ENCODE results near the gene SH3TC2.

The SH3TC2 gene

GRCh38 chr5:148996270-148996669 lies 66.6 kb downstream of the SH3TC2 start:
- DNase-seq: no peak

- no peak for DNase-seq
Measured at GRCh38 chr5:148995791-148996190, 67.1 kb downstream of the SH3TC2 start.

GRCh38 chr5:148993283-148993936 lies 69.5 kb downstream of the SH3TC2 start:
- DNase-seq: no peak

DNA sequence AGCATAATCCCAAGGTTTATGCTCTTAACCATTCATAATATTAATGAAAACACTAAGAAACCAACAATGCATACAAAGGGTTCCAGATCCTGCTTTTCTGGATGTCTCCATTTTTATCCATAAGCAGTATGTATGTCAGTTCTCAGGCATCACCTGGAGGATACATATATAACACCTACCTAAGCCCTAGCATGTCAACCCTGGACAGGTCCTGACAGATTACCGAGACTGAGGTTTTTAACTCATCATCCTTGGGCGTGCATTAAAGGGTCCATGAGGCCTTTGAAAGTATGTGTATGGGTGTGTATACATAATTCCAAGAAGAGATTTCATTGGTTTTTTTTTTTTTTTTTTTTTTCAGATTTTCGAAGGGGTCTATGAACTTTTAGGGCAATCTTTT lies 70.6 kb downstream of the SH3TC2 start:
- DNase-seq: no peak

DNA sequence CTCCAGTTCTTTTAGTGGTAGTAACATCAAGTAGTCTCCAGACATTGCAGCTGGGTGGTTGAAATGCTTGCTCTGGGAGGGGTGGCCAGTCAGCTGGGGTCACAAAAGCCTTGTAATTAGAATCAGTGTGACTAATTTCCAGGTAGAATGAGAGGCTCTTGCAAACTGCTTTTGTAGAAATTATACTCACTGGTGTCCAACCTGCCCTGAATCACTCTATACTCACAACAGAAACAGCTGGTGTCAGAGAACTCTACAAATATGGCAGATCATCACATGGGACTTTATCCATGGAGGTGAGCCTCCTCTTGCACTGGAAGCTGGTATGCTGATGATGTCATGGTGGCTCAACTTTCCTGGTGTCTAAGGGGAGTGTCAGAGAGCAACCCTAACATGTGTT lies 71.3 kb downstream of the SH3TC2 start:
- no peak for DNase-seq

- DNase-seq: no peak
Measured at GRCh38 chr5:148990817-148991216, 72.0 kb downstream of the SH3TC2 start.

DNA sequence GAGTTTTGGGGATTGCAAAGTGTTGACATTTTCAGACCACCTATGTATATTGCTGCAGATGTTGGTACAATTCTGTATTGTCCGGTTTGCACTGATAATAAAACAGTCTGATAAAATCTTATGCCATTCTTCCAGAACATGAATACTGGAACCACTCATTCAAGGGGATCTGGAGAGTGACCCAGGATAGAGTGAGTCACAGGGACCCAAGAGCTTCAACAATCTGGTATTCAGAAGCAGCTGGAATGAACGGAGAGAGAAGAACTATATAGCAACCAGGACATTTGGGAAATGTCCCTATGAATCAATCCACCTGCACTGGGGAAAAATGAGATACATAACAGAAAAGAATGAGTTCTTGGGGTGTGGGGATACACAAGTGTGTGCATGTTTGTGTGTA lies 73.3 kb downstream of the SH3TC2 start:
- DNase-seq: no peak

GRCh38 chr5:148988328-148988727 lies 74.5 kb downstream of the SH3TC2 start:
- DNase-seq: no peak

GRCh38 chr5:148986636-148987035 lies 76.2 kb downstream of the SH3TC2 start:
- no peak for DNase-seq

GRCh38 chr5:148984345-148984744 lies 78.5 kb downstream of the SH3TC2 start:
- DNase-seq: no peak

DNA sequence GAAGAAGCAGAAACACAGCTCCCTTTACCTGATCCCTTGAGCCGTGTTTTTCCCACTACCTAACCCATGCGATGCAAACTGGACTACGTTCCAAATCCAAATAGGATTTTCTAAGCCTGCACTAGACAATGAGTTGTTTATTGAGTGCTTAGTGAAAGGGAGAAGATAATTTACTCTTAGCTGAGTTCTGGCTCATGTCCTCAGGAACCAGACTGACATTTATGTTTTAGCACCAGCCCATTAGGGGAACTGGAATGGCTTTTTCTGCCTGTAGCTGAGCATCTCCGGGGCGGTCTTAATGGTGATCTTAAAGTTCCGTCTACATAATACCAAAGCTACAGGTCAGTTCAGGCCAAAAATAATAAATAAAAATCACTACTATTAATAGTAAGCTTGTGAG lies 81.5 kb downstream of the SH3TC2 start:
- no peak for DNase-seq

GRCh38 chr5:148980731-148981130 lies 82.1 kb downstream of the SH3TC2 start:
- no peak for DNase-seq

DNA sequence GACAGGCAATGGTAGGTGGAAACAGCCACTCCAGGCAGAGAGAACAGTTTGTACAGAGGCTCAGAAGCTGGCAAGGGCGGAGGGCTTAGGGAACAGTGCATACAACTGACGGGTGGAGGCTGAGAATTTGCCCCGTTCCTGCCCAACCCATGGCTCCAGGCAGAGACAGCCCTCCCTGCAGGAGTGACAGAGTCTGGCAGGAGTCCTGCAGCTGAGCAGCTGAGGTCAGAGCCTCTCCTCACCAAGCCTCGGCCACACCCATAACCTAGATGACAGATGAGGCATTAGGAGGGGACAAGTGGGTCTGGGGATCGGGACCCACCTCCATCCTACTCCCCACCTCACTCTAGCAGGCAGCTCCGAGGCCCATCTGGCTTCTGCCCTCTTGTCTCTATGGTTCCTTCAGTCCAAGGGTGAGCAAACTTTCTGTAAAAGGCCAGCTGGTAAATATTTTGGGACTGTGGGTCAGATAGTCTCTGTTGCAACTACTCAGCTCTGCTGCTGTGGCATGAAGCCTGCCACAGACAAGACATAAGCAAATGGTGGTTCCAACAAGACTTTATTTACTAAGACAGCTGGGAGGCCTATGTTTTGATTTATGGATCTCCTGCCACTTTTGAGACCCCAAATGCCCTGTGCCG lies 83.7 kb downstream of the SH3TC2 start:
- no peak for DNase-seq

DNA sequence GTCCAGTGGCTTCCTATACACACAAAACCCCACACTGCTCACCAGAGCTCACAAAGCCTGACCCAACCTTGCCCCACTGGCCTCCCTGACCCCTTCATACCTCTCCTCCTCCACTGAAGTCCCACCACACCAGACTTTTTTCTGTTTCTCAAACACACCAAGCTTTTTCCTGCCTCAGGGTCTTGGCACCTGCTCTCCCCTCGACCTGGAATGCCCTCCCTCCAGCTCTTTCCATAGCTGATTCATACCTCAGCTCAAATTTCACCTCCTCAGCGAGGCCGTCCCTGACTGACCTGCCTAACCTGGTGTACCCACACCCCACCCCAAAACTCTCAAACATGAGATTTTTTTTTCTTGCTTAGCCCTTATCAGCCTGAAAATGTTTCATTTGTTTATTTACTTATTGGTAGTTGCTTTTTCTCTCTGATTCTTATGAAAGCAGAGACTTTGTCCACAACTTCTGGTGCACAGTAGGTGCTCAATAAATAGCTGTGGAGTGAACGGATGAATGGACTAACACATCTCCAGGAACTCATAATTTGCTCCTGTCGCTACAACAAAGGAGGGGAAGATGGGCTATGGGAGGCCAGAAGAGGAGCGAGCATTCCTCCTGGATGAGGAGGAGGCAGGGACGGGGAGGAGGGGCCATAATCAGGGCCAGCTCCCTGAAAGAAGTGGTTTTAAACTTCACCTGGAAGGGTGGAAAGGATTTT lies 84.3 kb downstream of the SH3TC2 start:
- no peak for DNase-seq

DNA sequence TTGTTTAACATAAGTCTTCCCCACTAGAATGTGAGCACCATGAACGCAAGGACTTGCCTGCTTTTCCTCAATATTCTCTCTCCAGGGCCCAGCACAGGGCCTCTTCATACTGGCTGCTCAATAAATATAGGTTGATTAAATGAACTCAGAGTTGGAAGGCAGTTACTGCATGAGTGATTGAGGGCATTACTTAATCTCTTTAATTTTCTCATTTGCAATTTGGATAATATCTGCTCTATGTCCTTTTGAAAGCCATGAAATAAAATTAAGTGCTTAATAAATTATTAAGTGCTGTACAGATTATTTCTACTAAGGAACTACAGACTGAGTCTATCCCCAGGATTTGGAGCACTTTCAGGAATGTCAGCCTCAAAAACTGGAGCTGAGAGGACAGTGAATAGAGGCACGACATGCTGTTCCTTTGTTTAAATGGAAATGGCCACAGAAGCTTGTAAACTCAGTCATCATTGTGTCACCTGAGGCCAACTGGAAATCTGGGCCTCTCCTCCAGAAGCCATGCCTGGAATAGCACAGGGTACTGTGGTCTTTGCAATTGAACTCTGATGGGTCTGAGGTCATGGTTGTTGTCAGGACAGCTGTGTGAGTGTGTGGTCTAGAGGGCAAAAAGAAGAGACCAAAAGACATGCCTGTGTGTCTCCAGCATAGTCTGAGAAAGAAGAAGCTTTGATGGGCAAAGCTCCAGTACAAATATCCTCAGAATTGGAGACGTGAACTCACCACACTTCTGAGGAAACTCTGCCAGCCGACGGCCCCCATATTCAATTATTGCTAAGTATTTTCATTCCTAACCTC lies 86.1 kb downstream of the SH3TC2 start:
- DNase-seq: no peak

- DNase-seq: no peak
Measured at GRCh38 chr5:148974642-148975327, 88.1 kb downstream of the SH3TC2 start.

GRCh38 chr5:148973455-148973854 lies 89.4 kb downstream of the SH3TC2 start:
- no peak for DNase-seq

GRCh38 chr5:148972974-148973374 lies 89.9 kb downstream of the SH3TC2 start:
- no peak for DNase-seq

DNA sequence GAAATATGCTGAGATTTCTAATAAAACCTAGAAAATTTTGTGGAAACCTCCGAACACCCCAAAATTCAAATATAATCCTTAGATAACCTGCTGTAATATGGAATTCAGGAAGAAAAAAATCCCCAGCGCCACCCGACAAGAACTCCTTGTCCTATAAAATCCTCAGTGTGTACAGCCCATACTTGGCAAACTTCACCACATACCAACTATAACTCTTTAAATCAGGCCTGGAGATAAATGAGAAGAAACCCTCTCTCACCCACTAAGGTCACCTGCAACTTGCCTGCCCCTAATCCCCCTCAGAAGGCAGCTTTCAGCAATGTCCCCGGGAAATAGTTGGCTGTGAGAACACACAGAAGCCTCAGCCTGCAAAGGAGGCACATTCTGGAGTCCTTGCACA lies 90.5 kb downstream of the SH3TC2 start:
- DNase-seq: no peak

- no peak for DNase-seq
Measured at GRCh38 chr5:148970876-148971275, 92.0 kb downstream of the SH3TC2 start.

- DNase-seq: no peak
Measured at GRCh38 chr5:148970228-148970627, 92.6 kb downstream of the SH3TC2 start.

- no peak for DNase-seq
Measured at GRCh38 chr5:148969291-148969690, 93.6 kb downstream of the SH3TC2 start.

- DNase-seq: no peak
Measured at GRCh38 chr5:148968311-148968710, 94.6 kb downstream of the SH3TC2 start.
